HepG2 (cell line): ENCODE results near the gene ALDH9A1. TPM values are rescaled to one million over a fixed set of nuclear protein-coding genes. Genes with fewer than 3 reads are reported as not detected.
"Not testable (repeated sequence)": the region's sequence is repeated elsewhere in the genome, so short reads cannot be mapped to it uniquely, and the experiment has no call there.

Source experiments
- FOXA1 ChIP-seq, 2 experiments: fragments of 450-650 bp in 1 of 2; sonication (generic) in 1 of 2; formaldehyde crosslinking in 1 of 2; IDR thresholded peaks; 2 replicates each; pipeline versions ENCODE4 v1.4.0 to v1.6.1; 2016 to 2020; ENCODE audit warnings: missing genetic modification reagents in 1 of 2
- GFI1 ChIP-seq: sonication (generic); formaldehyde crosslinking; IDR thresholded peaks from 2 replicates; pipeline ENCODE4 v1.5.0; 2020; ENCODE audit warnings: missing genetic modification reagents, mild to moderate bottlenecking, borderline replicate concordance
- ZMYM3 ChIP-seq: sonication (generic); formaldehyde crosslinking; IDR thresholded peaks from 2 replicates; pipeline ENCODE4 v1.5.1; 2020; ENCODE audit warnings: mild to moderate bottlenecking, missing genetic modification reagents
- polyA plus RNA-seq, 8 experiments: library from polyadenylated mRNA; depleted of rRNA in 3 of 8; stranded (reverse) in 7 of 8; unstranded in 1 of 8; fragments of >200 nt; fragmentation: Illumina TruSeq in 4 of 8; extraction: Trizol in 4 of 8; gene quantifications; 2 replicates each; pipeline versions ENCODE4 v1.2.1 to v1.2.3, GENCODE V29; 2011 to 2016; ENCODE audit warnings: low read depth in 4 of 8, missing spikeins in 1 of 8, mixed read lengths in 1 of 8; ENCODE audit not compliant: insufficient read depth in 1 of 8
- total RNA-seq, 5 experiments: library from RNA; depleted of rRNA; stranded (reverse); fragments of >200 nt; fragmentation: Illumina TruSeq; extraction: Trizol; gene quantifications; 2 replicates each; pipeline ENCODE4 v1.2.3, GENCODE V29; 2016; ENCODE audit warnings: low read depth in 1 of 5
- TF ChIP-seq, protein P1 (sequence below): sonication (generic); formaldehyde crosslinking; IDR thresholded peaks from 2 replicates; pipeline ENCODE4 v1.5.0; 2020; ENCODE audit warnings: mild to moderate bottlenecking, missing genetic modification reagents
- TF ChIP-seq, protein P2 (sequence below): sonication (generic); formaldehyde crosslinking; IDR thresholded peaks from 2 replicates; pipeline ENCODE4 v1.5.1; 2020; ENCODE audit warnings: mild to moderate bottlenecking, missing genetic modification reagents, borderline replicate concordance

ALDH9A1 gene
- total and polyA plus RNA-seq, 2 of the 13 experiments (the other 11 are each of a cell fraction or from before 2014, with no cell fraction given) = 27.5 to 38.5 TPM

DNA sequence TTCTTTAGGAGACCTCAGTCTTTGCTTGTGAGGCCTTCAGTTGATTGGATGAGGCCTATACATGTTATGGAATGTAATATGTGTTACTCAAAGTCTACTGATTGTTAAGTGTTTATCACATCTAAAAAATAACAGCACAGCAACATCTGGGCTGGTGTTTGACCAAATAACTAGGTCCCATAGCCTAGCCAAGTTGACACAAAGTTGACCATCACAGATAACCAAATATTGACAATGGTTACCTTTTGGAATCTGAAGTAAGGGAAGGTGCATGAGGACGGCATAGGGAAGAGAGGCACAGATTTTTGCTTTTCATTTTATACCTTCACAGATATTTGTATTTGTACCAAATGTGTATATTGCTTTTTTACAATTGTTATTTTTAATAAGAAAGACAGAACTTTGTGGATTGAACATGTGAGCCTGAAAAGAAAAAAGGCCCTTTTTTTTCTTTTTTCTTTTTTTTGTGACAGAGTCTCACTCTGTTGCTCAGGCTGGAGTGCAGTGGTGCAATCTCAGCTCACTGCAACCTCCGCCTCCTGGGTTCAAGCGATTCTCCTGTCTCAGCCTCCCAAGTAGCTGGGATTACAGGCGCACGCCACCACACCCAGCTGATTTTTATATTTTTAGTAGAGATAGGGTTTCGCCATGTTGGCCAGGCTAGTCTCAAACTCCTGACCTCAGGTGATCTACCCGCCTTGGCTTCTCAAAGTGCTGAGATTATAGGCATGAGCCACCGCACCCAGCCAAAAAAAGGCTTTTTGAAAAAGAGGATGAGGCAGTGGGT lies 18.1 kb upstream of the ALDH9A1 start (continued):
- peak; percentile 77 for TF ChIP-seq GFI1 (CRISPR knock-in tag)
- not testable (repeated sequence) for TF ChIP-seq FOXA1 (IDR thresholded peaks at IDR 0.05)
- peak; percentile 45; the same call in 1 of the 2 replicates for TF ChIP-seq FOXA1 (CRISPR knock-in tag; IDR thresholded peaks at IDR 0.05)
- TF ChIP-seq, protein P1, sequence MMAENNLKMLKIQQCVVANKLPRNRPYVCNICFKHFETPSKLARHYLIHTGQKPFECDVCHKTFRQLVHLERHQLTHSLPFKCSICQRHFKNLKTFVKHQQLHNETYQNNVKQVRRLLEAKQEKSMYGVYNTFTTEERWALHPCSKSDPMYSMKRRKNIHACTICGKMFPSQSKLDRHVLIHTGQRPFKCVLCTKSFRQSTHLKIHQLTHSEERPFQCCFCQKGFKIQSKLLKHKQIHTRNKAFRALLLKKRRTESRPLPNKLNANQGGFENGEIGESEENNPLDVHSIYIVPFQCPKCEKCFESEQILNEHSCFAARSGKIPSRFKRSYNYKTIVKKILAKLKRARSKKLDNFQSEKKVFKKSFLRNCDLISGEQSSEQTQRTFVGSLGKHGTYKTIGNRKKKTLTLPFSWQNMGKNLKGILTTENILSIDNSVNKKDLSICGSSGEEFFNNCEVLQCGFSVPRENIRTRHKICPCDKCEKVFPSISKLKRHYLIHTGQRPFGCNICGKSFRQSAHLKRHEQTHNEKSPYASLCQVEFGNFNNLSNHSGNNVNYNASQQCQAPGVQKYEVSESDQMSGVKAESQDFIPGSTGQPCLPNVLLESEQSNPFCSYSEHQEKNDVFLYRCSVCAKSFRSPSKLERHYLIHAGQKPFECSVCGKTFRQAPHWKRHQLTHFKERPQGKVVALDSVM = peak; percentile 53; the same call in 1 of the 2 replicates
- TF ChIP-seq, protein P2, sequence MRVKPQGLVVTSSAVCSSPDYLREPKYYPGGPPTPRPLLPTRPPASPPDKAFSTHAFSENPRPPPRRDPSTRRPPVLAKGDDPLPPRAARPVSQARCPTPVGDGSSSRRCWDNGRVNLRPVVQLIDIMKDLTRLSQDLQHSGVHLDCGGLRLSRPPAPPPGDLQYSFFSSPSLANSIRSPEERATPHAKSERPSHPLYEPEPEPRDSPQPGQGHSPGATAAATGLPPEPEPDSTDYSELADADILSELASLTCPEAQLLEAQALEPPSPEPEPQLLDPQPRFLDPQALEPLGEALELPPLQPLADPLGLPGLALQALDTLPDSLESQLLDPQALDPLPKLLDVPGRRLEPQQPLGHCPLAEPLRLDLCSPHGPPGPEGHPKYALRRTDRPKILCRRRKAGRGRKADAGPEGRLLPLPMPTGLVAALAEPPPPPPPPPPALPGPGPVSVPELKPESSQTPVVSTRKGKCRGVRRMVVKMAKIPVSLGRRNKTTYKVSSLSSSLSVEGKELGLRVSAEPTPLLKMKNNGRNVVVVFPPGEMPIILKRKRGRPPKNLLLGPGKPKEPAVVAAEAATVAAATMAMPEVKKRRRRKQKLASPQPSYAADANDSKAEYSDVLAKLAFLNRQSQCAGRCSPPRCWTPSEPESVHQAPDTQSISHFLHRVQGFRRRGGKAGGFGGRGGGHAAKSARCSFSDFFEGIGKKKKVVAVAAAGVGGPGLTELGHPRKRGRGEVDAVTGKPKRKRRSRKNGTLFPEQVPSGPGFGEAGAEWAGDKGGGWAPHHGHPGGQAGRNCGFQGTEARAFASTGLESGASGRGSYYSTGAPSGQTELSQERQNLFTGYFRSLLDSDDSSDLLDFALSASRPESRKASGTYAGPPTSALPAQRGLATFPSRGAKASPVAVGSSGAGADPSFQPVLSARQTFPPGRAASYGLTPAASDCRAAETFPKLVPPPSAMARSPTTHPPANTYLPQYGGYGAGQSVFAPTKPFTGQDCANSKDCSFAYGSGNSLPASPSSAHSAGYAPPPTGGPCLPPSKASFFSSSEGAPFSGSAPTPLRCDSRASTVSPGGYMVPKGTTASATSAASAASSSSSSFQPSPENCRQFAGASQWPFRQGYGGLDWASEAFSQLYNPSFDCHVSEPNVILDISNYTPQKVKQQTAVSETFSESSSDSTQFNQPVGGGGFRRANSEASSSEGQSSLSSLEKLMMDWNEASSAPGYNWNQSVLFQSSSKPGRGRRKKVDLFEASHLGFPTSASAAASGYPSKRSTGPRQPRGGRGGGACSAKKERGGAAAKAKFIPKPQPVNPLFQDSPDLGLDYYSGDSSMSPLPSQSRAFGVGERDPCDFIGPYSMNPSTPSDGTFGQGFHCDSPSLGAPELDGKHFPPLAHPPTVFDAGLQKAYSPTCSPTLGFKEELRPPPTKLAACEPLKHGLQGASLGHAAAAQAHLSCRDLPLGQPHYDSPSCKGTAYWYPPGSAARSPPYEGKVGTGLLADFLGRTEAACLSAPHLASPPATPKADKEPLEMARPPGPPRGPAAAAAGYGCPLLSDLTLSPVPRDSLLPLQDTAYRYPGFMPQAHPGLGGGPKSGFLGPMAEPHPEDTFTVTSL (CRISPR knock-in tag) = peak; percentile 49; the same call in 1 of the 2 replicates
- peak; percentile 25; the same call in 1 of the 2 replicates for TF ChIP-seq ZMYM3 (CRISPR knock-in tag)
- TF ChIP-seq, all 625 proteins: peak for 17; not testable (repeated sequence) for 608
